Stimulated activated CD8-positive, alpha-beta memory T cell treated with anti-CD3 and anti-CD28 coated beads, Interleukin-12 subunit alpha, Interleukin-12 subunit beta, amount 100 ng/mL, for 1 hour (primary cell): ENCODE results near the gene BTBD16.

ENCODE experiments used
- DNase-seq: peaks from one replicate; pipeline ENCODE4 v3.0.0-alpha.2; 2020; ENCODE audit warnings: low read depth

Gene BTBD16

GRCh38 chr10:122294511-122295450 lies 23.7 kb downstream of the BTBD16 start:
- no peak for DNase-seq

GRCh38 chr10:122295451-122295809 lies 24.3 kb downstream of the BTBD16 start:
- DNase-seq, result no peak

- DNase-seq, result no peak
Observed at GRCh38 chr10:122296363-122297120, 25.4 kb downstream of the BTBD16 start.

GRCh38 chr10:122297583-122297982 lies 26.5 kb downstream of the BTBD16 start:
- DNase-seq, result no peak

- no peak for DNase-seq
Observed at GRCh38 chr10:122298206-122298597, 27.1 kb downstream of the BTBD16 start.

GRCh38 chr10:122298598-122299301 lies 27.7 kb downstream of the BTBD16 start:
- peak; percentile 49 for DNase-seq

- no peak for DNase-seq
Observed at GRCh38 chr10:122299423-122300075, 28.5 kb downstream of the BTBD16 start.

- no peak for DNase-seq
Observed at GRCh38 chr10:122301055-122301810, 30.1 kb downstream of the BTBD16 start.

- no peak for DNase-seq
Observed at GRCh38 chr10:122301811-122302115, 30.7 kb downstream of the BTBD16 start.

- no peak for DNase-seq
Observed at GRCh38 chr10:122302315-122302714, 31.2 kb downstream of the BTBD16 start.

- no peak for DNase-seq
Observed at GRCh38 chr10:122303271-122304053, 32.4 kb downstream of the BTBD16 start.

GRCh38 chr10:122304054-122304579 lies 33.0 kb downstream of the BTBD16 start:
- DNase-seq, result no peak

GRCh38 chr10:122306282-122306681 lies 35.2 kb downstream of the BTBD16 start:
- no peak for DNase-seq

GRCh38 chr10:122306744-122307143 lies 35.6 kb downstream of the BTBD16 start:
- no peak for DNase-seq

GRCh38 chr10:122307669-122308416 lies 36.7 kb downstream of the BTBD16 start:
- DNase-seq, result no peak

GRCh38 chr10:122308417-122309141 lies 37.5 kb downstream of the BTBD16 start:
- no peak for DNase-seq

- no peak for DNase-seq
Observed at GRCh38 chr10:122310311-122311050, 39.4 kb downstream of the BTBD16 start.

- DNase-seq, result no peak
Observed at GRCh38 chr10:122311051-122311410, 39.9 kb downstream of the BTBD16 start.
